ENCODE data around the gene KIF26B. TPM values are rescaled to one million over a fixed set of nuclear protein-coding genes. Genes with fewer than 3 reads are reported as not detected.

The KIF26B gene
- total RNA-seq, 4 donors from 2014 or later, result 0.20 to 0.79 (median 0.41) TPM; not detected in 1

GRCh38 chr1:245577191-245578157, 422.7 kb downstream of the KIF26B start:
- TF ChIP-seq POLR2AphosphoS5 (IDR thresholded peaks at IDR 0.05), result no peak

GRCh38 chr1:245578308-245578707, 423.5 kb downstream of the KIF26B start:
- intact Hi-C loops (cut with DNase I; ENCODE audit: low total_unique reads) (no loop called here), in situ Hi-C loops (cut with MboI; ENCODE audit: low pct_ligation_motif_present in 1 of 4, low pct_unique_long_range_greater_than_20kb in 1 of 4, low sequenced_read_pairs in 3 of 4) (no loop called here)
- DNase-seq, result no peak
- Histone ChIP-seq H3K36me3 (no peaks in the 10 kb centered on the region), H3K4me3 (no peak overlapping the region), H3K27ac (no peak overlapping the region), H3K9me3 (no peaks in the 10 kb centered on the region), H3K4me1 (no peaks in the 10 kb centered on the region), H3K27me3 (no peaks in the 10 kb centered on the region)
- 45 to 62% methylated on average over 2 to 3 of the region's 3 CpGs for WGBS, 2 donors (ENCODE audit: low coverage in 1 of 2)
- no peak for TF ChIP-seq CTCF (IDR thresholded peaks at IDR 0.05)
- no peak for TF ChIP-seq EP300 (IDR thresholded peaks at IDR 0.05; ENCODE audit: low read depth)
- no peak for TF ChIP-seq POLR2AphosphoS5 (IDR thresholded peaks at IDR 0.05)
- no peak for TF ChIP-seq POLR2A (IDR thresholded peaks at IDR 0.05)

More at GRCh38 chr1:245577191-245578157, 422.7 kb downstream of the KIF26B start:
- no peaks in the 10 kb centered on the region for H3K4me1 ChIP-seq
- H3K4me3 ChIP-seq, result no peak overlapping the region
- DNase-seq, result no peak
- intact Hi-C loops (cut with DNase I; ENCODE audit: low total_unique reads), result no loop called here
- WGBS, 2 donors (ENCODE audit: low coverage in 1 of 2), result 90% methylated on average over 32 of the region's 34 CpGs; no CpG with 5 or more reads in 1 of the 2 donors
- H3K27ac ChIP-seq, result no peak overlapping the region
- in situ Hi-C loops (cut with MboI; ENCODE audit: low pct_ligation_motif_present in 1 of 4, low pct_unique_long_range_greater_than_20kb in 1 of 4, low sequenced_read_pairs in 3 of 4), result no loop called here
- no peaks in the 10 kb centered on the region for H3K36me3 ChIP-seq
- no peaks in the 10 kb centered on the region for H3K9me3 ChIP-seq
- no peaks in the 10 kb centered on the region for H3K27me3 ChIP-seq

- no peak for TF ChIP-seq POLR2A (IDR thresholded peaks at IDR 0.05)
- TF ChIP-seq POLR2AphosphoS5 (IDR thresholded peaks at IDR 0.05), result no peak
- no peak for TF ChIP-seq EP300 (IDR thresholded peaks at IDR 0.05; ENCODE audit: low read depth)
- TF ChIP-seq CTCF (IDR thresholded peaks at IDR 0.05), result no peak
- DNase-seq, result no peak
- H3K36me3 ChIP-seq, result no peaks in the 10 kb centered on the region
- in situ Hi-C loops (cut with MboI; ENCODE audit: low pct_ligation_motif_present in 1 of 4, low pct_unique_long_range_greater_than_20kb in 1 of 4, low sequenced_read_pairs in 3 of 4), result no loop called here
- no peaks in the 10 kb centered on the region for H3K9me3 ChIP-seq
- no peak overlapping the region for H3K27ac ChIP-seq
- intact Hi-C loops (cut with DNase I; ENCODE audit: low total_unique reads), result no loop called here
- H3K4me1 ChIP-seq, result no peaks in the 10 kb centered on the region
- H3K4me3 ChIP-seq, result no peak overlapping the region
- no peaks in the 10 kb centered on the region for H3K27me3 ChIP-seq
Measured at GRCh38 chr1:245578771-245579170, 424.0 kb downstream of the KIF26B start.

GRCh38 chr1:245579881-245580280, 425.1 kb downstream of the KIF26B start:
- H3K36me3 ChIP-seq, result no peaks in the 10 kb centered on the region
- intact Hi-C loops (cut with DNase I; ENCODE audit: low total_unique reads), result no loop called here
- TF ChIP-seq EP300 (IDR thresholded peaks at IDR 0.05; ENCODE audit: low read depth) (no peak), POLR2A (IDR thresholded peaks at IDR 0.05) (no peak)
- no peaks in the 10 kb centered on the region for H3K27me3 ChIP-seq
- no peak overlapping the region for H3K27ac ChIP-seq
- no peaks in the 10 kb centered on the region for H3K9me3 ChIP-seq
- no peak for DNase-seq
- in situ Hi-C loops (cut with MboI; ENCODE audit: low pct_ligation_motif_present in 1 of 4, low pct_unique_long_range_greater_than_20kb in 1 of 4, low sequenced_read_pairs in 3 of 4), result no loop called here
- no peak overlapping the region for H3K4me3 ChIP-seq
- WGBS, 2 donors (ENCODE audit: low coverage in 1 of 2), result 85 to 97% methylated on average over 5 to 7 of the region's 7 CpGs
- no peaks in the 10 kb centered on the region for H3K4me1 ChIP-seq

GRCh38 chr1:245580651-245581050, 425.9 kb downstream of the KIF26B start:
- Histone ChIP-seq H3K4me1 (no peaks in the 10 kb centered on the region), H3K36me3 (no peaks in the 10 kb centered on the region), H3K27me3 (no peaks in the 10 kb centered on the region), H3K27ac (no peak overlapping the region), H3K9me3 (no peaks in the 10 kb centered on the region), H3K4me3 (no peak overlapping the region)
- intact Hi-C loops (cut with DNase I; ENCODE audit: low total_unique reads), result no loop called here
- DNase-seq, result no peak
- in situ Hi-C loops (cut with MboI; ENCODE audit: low pct_ligation_motif_present in 1 of 4, low pct_unique_long_range_greater_than_20kb in 1 of 4, low sequenced_read_pairs in 3 of 4), result no loop called here
- 45 to 89% methylated on average over 2 to 6 of the region's 6 CpGs for WGBS, 2 donors (ENCODE audit: low coverage in 1 of 2)
- no peak for TF ChIP-seq EP300 (IDR thresholded peaks at IDR 0.05; ENCODE audit: low read depth)
- no peak for TF ChIP-seq POLR2AphosphoS5 (IDR thresholded peaks at IDR 0.05)
- no peak for TF ChIP-seq CTCF (IDR thresholded peaks at IDR 0.05)
- TF ChIP-seq POLR2A (IDR thresholded peaks at IDR 0.05), result no peak

Measured in transverse colon (tissue), 4 donors.